ENCODE measurements around the gene INTS11.

INTS11 gene

DNA sequence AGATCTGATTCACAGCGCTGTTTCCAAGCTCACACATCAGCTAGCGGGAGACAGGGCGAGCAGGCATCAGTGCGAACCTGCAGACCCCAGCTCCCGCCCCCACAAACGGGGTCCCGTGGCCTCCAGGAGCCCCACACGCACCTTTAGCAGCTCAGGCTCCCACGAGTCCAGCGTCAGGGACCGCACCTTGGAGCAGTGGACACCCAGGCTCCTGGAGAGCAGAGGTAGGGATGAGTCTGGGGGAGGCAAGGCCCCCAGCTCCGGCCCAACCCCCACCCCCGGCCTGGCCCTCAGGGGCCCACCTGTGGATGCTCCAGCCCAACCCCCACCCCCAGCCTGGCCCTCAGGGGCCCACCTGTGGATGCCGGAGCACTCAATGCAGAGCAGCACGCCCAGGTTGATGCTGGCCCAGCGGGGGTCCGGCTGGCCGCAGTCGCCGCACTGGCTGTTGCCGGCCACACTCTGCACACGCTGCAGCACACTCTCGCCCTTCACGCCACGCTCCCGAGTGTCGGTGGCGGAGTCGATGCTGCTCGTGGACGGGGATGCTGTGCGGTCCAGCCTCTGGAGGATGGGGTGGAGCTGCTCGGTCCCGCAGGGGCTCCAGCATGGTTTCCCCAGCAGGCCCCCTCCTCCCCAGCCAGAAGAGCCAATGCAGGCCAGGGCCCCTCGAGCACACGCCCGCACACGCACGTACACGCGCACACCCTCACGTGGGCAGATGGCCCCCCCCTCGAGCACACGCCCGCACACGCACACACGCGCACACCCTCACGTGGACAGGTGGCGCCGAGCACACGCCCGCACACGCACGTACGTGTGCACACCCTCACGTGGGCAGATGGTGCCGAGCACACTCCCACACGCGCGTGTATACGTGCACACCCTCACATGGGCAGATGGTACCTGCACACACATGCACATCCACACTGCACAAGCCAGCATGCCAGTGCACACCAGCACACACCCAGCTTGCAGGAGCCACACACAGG lies 28.1 kb downstream of the INTS11 start:
- no peaks in the 10 kb centered on the region for H3K4me1 ChIP-seq (ENCODE audit: control insufficient read depth, low read depth, low read length)
- no peaks in the 10 kb centered on the region for H3K9me3 ChIP-seq (ENCODE audit: control insufficient read depth, low read depth, low read length)
- no peaks in the 10 kb centered on the region for H3K36me3 ChIP-seq (ENCODE audit: control insufficient read depth, low read depth, low read length)

DNA sequence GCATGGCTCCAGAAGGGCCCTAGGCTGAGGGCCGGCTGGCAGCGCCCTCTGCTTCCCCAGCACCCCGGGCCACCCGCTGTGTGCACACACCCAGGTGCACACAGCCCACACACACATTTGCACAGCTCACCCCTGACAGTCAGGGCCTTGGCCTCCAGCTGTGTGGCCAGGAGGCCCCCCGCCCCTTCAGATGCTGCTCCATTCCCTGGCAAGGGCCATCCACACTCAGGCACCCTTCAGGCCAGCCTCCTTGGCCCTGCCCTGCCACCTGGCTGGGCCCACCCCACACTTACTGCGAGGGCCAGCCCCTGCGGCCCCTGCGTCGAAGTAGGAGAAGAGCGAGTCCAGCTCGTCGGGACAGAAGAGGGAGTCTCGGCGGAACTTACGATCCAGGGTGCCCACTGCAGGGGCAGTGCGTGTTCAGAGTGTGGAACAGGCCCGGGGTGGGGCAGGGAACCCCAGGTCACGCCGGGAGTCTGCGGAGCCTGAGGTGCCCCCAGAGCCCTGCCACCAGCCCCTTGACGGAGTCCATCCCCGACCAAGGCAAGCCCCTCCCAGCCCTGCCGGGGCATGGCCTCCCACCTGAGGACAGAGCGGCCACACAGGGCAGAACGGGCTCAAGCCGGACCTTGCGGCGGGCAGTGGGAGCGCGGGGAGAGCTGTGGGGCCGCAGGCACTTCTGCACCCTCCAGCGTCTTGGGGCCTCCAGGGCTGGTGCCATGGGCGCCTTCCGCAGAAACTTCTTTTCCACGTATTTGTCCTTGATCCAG lies 29.1 kb downstream of the INTS11 start:
- Histone ChIP-seq H3K36me3 (ENCODE audit: control insufficient read depth, low read depth, low read length) (no peaks in the 10 kb centered on the region), H3K4me1 (ENCODE audit: control insufficient read depth, low read depth, low read length) (no peaks in the 10 kb centered on the region), H3K27ac (ENCODE audit: low read length) (no peak overlapping the region), H3K9ac (ENCODE audit: low read length) (no peak overlapping the region), H3K27me3 (ENCODE audit: control insufficient read depth, insufficient read depth, low read length) (no peaks in the 10 kb centered on the region), H3K4me3 (ENCODE audit: low read length) (no peak overlapping the region), H3K9me3 (ENCODE audit: control insufficient read depth, low read depth, low read length) (no peaks in the 10 kb centered on the region)

More for the DNA sequence above, 28.1 kb downstream of the INTS11 start:
- no peak overlapping the region for H3K9ac ChIP-seq (ENCODE audit: low read length)
- no peaks in the 10 kb centered on the region for H3K27me3 ChIP-seq (ENCODE audit: control insufficient read depth, insufficient read depth, low read length)
- no peak overlapping the region for H3K4me3 ChIP-seq (ENCODE audit: low read length)
- H3K27ac ChIP-seq (ENCODE audit: low read length), result no peak overlapping the region

DNA sequence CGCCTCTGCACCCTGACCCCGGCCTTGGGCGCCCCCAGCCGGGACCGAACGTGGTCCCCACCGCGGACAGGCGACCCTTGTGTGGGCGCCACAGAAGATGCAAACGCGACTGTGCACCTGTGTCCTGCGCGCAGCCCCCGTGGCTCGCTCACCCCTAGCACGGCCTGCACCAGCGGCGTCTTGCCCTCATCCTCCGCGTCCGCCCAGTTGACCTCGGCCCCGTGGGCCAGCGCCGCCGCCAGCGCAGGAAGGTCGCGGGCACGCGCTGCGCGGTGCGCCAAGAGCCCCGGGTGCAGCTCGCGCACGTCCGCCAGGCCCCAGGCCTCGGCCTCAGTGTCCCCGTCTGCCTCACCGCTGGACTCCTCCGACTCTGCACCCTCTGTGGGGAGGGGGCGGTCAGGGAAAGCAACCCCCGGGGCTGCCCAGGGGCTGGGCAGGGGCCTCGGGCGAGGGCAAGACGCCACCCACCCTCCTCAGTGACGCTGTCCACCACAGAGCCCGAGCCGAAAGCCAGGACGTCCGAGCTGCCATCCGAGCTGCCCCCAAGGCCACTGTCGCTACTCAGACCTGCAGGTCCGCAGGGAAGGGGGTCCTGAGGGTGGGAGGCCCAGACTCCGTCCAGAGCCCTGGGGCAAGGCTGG lies 30.1 kb downstream of the INTS11 start:
- Histone ChIP-seq H3K4me3 (ENCODE audit: low read length) (no peak overlapping the region), H3K36me3 (ENCODE audit: control insufficient read depth, low read depth, low read length) (no peaks in the 10 kb centered on the region), H3K27ac (ENCODE audit: low read length) (no peak overlapping the region), H3K9me3 (ENCODE audit: control insufficient read depth, low read depth, low read length) (no peaks in the 10 kb centered on the region), H3K4me1 (ENCODE audit: control insufficient read depth, low read depth, low read length) (no peaks in the 10 kb centered on the region), H3K9ac (ENCODE audit: low read length) (no peak overlapping the region), H3K27me3 (ENCODE audit: control insufficient read depth, insufficient read depth, low read length) (no peaks in the 10 kb centered on the region)

DNA sequence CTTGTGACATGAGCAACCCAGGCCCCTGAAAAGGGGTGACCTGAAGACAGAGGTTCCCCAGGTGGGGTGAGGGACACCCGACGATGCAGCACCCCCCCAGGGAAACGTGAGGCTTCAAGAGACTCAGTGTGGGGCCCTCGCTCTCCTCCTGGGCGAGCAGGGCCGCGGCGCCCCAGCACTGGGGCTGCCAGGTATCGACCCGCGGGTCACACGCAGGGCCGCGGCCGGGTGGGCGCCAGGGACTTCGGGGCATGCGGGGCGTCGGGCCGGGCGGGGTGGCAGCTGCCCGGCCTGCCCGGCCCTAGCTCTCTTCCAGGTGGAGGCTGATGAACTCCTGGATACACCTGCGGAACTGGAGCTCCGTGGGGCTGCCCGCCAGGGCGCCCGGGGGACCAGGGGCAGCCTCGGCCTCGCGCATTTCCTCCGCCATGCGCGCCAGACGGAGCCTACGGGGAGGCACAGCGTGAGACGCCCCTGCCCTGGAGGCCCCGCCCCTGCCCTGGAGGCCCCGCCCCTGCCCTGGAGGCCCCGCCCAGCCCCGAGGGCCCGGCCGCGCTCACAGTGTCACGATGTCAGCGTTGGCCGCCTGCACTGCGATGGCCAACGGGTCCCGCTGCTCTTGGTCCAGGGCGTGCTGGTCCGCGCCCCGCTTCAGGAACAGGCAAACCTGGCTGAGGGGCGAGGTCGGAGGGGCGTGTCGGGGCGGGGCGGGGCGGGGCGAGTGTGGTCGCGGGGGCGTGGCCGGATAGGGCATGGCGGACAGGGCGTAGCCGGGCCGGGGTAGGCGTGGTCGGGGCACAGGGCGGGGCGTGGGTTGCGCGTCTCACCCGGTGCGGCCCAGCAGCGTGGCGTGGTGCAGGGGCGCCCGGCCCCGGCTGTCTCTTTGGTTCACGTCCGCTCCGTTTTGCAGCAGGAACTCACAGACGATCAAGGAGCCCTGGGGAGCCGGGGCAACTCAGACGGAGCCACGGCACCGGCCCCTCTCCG lies 30.9 kb downstream of the INTS11 start:
- Histone ChIP-seq H3K27me3 (ENCODE audit: control insufficient read depth, insufficient read depth, low read length) (no peaks in the 10 kb centered on the region), H3K9ac (ENCODE audit: low read length) (no peak overlapping the region), H3K36me3 (ENCODE audit: control insufficient read depth, low read depth, low read length) (no peaks in the 10 kb centered on the region), H3K4me1 (ENCODE audit: control insufficient read depth, low read depth, low read length) (no peaks in the 10 kb centered on the region), H3K9me3 (ENCODE audit: control insufficient read depth, low read depth, low read length) (no peaks in the 10 kb centered on the region), H3K4me3 (ENCODE audit: low read length) (no peak overlapping the region), H3K27ac (ENCODE audit: low read length) (no peak overlapping the region)

DNA sequence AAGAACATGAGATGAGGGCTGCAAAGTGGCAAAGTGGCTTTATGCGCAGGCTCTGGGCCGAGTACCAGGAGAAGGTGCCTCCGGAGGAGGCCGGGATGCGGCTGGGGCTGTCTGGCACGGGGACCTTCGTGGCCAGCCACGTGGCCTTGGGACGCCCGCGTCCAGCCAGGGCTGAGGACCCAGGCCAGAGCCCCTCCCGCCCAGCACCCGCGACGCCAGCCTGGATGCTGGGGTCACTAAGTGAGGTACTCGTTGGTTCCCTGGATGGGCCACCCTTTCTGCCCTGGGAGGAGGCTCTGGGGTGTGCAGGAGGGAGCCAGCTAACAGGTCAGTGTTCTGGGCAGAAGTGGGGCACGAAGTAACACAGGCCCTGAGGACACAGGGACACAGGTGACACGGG lies 31.6 kb downstream of the INTS11 start:
- H3K36me3 ChIP-seq (ENCODE audit: control insufficient read depth, low read depth, low read length), result no peaks in the 10 kb centered on the region

DNA sequence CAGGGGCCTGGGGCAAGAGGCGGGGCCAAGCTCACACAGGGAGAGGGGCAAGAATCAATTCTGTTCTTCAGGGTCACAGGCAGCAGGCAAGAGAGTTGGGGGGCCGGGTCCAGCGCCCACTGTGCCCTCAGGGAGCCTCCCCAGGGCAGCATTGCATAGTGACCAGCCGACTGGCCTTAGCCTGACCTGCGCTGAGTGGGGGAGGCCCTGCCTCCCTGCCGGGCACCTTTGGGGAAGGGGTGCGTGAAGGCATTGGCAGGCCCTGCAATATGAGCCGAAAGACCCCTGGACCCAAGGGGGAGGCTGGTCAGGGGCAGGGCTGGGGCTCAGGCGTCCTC lies 32.0 kb downstream of the INTS11 start:
- H3K27me3 ChIP-seq (ENCODE audit: control insufficient read depth, insufficient read depth, low read length), result no peaks in the 10 kb centered on the region
- no peaks in the 10 kb centered on the region for H3K36me3 ChIP-seq (ENCODE audit: control insufficient read depth, low read depth, low read length)
- H3K4me1 ChIP-seq (ENCODE audit: control insufficient read depth, low read depth, low read length), result no peaks in the 10 kb centered on the region
- H3K9me3 ChIP-seq (ENCODE audit: control insufficient read depth, low read depth, low read length), result no peaks in the 10 kb centered on the region
- H3K27ac ChIP-seq (ENCODE audit: low read length), result no peak overlapping the region
- no peak overlapping the region for H3K9ac ChIP-seq (ENCODE audit: low read length)
- H3K4me3 ChIP-seq (ENCODE audit: low read length), result no peak overlapping the region

More for the DNA sequence above, 31.6 kb downstream of the INTS11 start:
- no peaks in the 10 kb centered on the region for H3K27me3 ChIP-seq (ENCODE audit: control insufficient read depth, insufficient read depth, low read length)
- no peaks in the 10 kb centered on the region for H3K4me1 ChIP-seq (ENCODE audit: control insufficient read depth, low read depth, low read length)
- H3K9me3 ChIP-seq (ENCODE audit: control insufficient read depth, low read depth, low read length), result no peaks in the 10 kb centered on the region
- no peak overlapping the region for H3K4me3 ChIP-seq (ENCODE audit: low read length)
- no peak overlapping the region for H3K9ac ChIP-seq (ENCODE audit: low read length)
- no peak overlapping the region for H3K27ac ChIP-seq (ENCODE audit: low read length)

DNA sequence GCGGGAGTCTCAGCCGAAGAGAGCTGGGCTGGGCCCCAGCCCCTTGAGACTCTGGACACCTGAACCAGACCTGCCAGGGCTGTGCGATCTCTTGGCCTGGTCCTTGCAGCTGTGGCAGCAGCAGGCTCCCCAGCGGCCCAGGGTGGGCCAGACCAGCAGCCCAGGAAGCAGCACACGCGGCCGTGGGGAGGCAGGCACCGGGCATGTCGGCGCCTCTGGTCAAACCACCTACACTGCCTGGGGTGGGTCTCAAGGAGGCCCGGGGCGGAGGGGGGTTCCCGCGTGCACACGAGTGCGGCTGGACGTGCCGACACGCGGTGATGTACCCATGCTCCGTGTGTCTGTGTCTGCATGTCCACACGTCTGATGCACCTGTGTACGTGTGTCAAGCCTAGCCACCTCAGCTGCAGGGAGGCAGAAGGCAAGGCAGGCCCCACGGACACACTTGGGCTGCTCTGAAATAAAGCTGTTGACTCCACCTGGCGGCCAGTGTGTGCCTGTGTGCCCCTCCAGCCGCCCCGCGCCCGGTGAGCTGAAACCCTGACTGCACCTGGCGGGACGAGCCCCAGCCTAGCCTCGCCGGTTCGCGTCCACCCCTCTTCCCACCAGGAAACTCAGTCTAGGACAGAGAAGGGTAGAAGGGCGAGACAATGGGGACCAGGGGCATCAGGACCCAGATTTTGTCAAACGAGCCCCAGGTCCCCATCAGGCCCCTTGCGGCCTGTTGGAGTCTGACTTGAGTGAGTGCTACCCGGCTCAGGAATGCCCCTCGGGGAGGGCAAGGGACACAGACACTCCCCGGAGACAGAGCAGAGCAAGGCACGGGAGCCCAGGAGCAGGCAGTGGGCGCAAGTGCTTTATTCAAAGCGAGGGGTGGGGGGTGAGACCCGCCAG lies 32.7 kb downstream of the INTS11 start:
- H3K27me3 ChIP-seq (ENCODE audit: control insufficient read depth, insufficient read depth, low read length), result no peaks in the 10 kb centered on the region
- H3K4me1 ChIP-seq (ENCODE audit: control insufficient read depth, low read depth, low read length), result no peaks in the 10 kb centered on the region
- H3K9me3 ChIP-seq (ENCODE audit: control insufficient read depth, low read depth, low read length), result no peaks in the 10 kb centered on the region
- H3K27ac ChIP-seq (ENCODE audit: low read length), result no peak overlapping the region
- H3K4me3 ChIP-seq (ENCODE audit: low read length), result no peak overlapping the region
- H3K9ac ChIP-seq (ENCODE audit: low read length), result no peak overlapping the region
- H3K36me3 ChIP-seq (ENCODE audit: control insufficient read depth, low read depth, low read length), result no peaks in the 10 kb centered on the region

DNA sequence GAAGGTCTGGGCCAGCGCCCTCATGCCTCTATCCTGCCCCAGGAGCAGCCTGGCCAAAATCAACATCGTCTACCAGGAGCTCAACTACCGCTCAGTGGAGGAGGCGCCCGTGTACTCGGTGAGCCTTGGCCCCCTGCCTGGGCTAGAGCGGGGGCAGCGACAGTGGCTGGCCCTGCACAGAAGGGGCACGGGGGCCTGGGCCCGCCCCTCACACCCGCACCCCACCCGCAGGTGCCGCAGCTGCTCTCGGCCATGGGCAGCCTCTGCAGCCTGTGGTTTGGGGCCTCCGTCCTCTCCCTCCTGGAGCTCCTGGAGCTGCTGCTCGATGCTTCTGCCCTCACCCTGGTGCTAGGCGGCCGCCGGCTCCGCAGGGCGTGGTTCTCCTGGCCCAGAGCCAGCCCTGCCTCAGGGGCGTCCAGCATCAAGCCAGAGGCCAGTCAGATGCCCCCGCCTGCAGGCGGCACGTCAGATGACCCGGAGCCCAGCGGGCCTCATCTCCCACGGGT lies 33.4 kb downstream of the INTS11 start:
- Histone ChIP-seq H3K27me3 (ENCODE audit: control insufficient read depth, insufficient read depth, low read length) (no peaks in the 10 kb centered on the region), H3K9me3 (ENCODE audit: control insufficient read depth, low read depth, low read length) (no peaks in the 10 kb centered on the region), H3K9ac (ENCODE audit: low read length) (no peak overlapping the region), H3K27ac (ENCODE audit: low read length) (no peak overlapping the region), H3K4me3 (ENCODE audit: low read length) (no peak overlapping the region), H3K4me1 (ENCODE audit: control insufficient read depth, low read depth, low read length) (no peaks in the 10 kb centered on the region), H3K36me3 (ENCODE audit: control insufficient read depth, low read depth, low read length) (no peaks in the 10 kb centered on the region)

DNA sequence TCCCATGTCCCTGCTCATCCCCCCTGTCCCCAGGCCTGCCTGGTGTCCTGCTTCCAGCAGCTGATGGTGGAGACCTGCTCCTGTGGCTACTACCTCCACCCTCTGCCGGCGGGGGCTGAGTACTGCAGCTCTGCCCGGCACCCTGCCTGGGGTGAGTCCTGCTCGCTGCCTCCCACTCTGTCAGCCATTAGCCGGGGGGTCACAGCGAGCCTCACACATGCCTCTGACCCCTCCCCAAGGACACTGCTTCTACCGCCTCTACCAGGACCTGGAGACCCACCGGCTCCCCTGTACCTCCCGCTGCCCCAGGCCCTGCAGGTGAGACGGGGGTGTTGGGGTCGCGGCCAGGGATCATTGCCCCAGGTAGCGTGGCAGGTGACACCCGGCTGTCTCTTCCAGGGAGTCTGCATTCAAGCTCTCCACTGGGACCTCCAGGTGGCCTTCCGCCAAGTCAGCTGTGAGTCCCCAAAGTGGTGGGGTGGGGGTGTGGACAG lies 34.2 kb downstream of the INTS11 start:
- H3K36me3 ChIP-seq (ENCODE audit: control insufficient read depth, low read depth, low read length), result no peaks in the 10 kb centered on the region
- H3K27ac ChIP-seq (ENCODE audit: low read length), result no peak overlapping the region
- H3K4me1 ChIP-seq (ENCODE audit: control insufficient read depth, low read depth, low read length), result no peaks in the 10 kb centered on the region
- H3K9ac ChIP-seq (ENCODE audit: low read length), result no peak overlapping the region
- no peak overlapping the region for H3K4me3 ChIP-seq (ENCODE audit: low read length)
- no peaks in the 10 kb centered on the region for H3K27me3 ChIP-seq (ENCODE audit: control insufficient read depth, insufficient read depth, low read length)
- no peaks in the 10 kb centered on the region for H3K9me3 ChIP-seq (ENCODE audit: control insufficient read depth, low read depth, low read length)

Data from iPS-18a (cell line).